K562 (cell line): Measurements from ENCODE around the gene GPATCH11. TPM values are rescaled to one million over a fixed set of nuclear protein-coding genes. Genes with fewer than 3 reads are reported as not detected.

Source experiments
- ATAC-seq: fragments of 200-7000 bp; cut with Tn5 transposase; 3 replicates; pipeline ENCODE4 v1.9.1; 2020; ENCODE audit warnings: moderate library complexity
- BruUV-seq: library from RNA; stranded (reverse); fragments of 400-500 nt; replicated peaks from 2 replicates; lab custom pipeline; 2021; lab: Mats Ljungman, UMichigan
- CTCF ChIA-PET: fragments of 300-600 bp; formaldehyde crosslinking; extraction: SDS; loops from one replicate; lab custom pipeline; 2021; ENCODE audit warnings: low intra/inter-chr PET ratio; lab: Yijun Ruan, JAX
- POLR2A ChIA-PET: fragments of 300-600, 350-650 bp; sonication (Branson Sonifier 250); formaldehyde crosslinking; extraction: SDS; loops from one replicate; lab custom pipeline; 2021; ENCODE audit warnings: antibody characterized with exemption, inconsistent platforms; lab: Yijun Ruan, JAX
- DNase-seq, 4 experiments: peaks; one replicate each; pipeline versions ENCODE4 v3.0.0 to v3.0.0-alpha.2; 2011 to 2018; ENCODE audit warnings: low spot score in 3 of 4, mixed read lengths in 3 of 4; ENCODE audit errors: extremely low read depth in 1 of 4
- FAIRE-seq: peaks from 2 replicates; lab custom pipeline; 2011; peaks lifted over from hg19 to GRCh38; lab: Jason Lieb, UNC
- H2AFZ ChIP-seq: 2 replicates; pipeline ENCODE4 v1.6.0; 2011; ENCODE audit warnings: low read depth, low read length, control low read depth, inconsistent platforms
- H3K27ac ChIP-seq: fragments of 200-600 bp; 3 replicates; pipeline ENCODE4 v1.8.0; 2011; ENCODE audit warnings: low read depth, mild to moderate bottlenecking, control low read depth, inconsistent platforms, low read length, moderate library complexity, mixed read lengths; ENCODE audit errors: extremely low read depth
- H3K27me3 ChIP-seq, 2 experiments: fragments of 300-600 bp in 1 of 2; 2 replicates in 1 of 2; 3 replicates in 1 of 2; pipeline versions ENCODE4 v1.6.0 to v1.8.0; 2011; ENCODE audit warnings: inconsistent platforms in 2 of 2, low read length in 2 of 2, mild to moderate bottlenecking in 1 of 2, mixed read lengths in 1 of 2, moderate library complexity in 1 of 2; ENCODE audit not compliant: control insufficient read depth in 2 of 2, insufficient read depth in 2 of 2
- H3K36me3 ChIP-seq: fragments of 300-600 bp; 3 replicates; pipeline ENCODE4 v1.8.0; 2011; ENCODE audit warnings: mild to moderate bottlenecking, low read length, inconsistent platforms; ENCODE audit not compliant: control insufficient read depth, insufficient read depth
- H3K4me1 ChIP-seq, 2 experiments: fragments of 200-600 bp in 1 of 2; replicated peaks in 1 of 2; 2 replicates in 1 of 2; 3 replicates in 1 of 2; pipeline versions ENCODE4 v1.5.1 to v1.8.0; 2011; ENCODE audit warnings: inconsistent platforms in 2 of 2, low read length in 2 of 2, mild to moderate bottlenecking in 1 of 2, mixed read lengths in 1 of 2, moderate library complexity in 1 of 2; ENCODE audit not compliant: control insufficient read depth in 2 of 2, insufficient read depth in 2 of 2
- H3K4me2 ChIP-seq: 2 replicates; pipeline ENCODE4 v1.6.1; 2011; ENCODE audit warnings: low read length, control low read depth, inconsistent platforms, mixed read lengths; ENCODE audit not compliant: insufficient read depth
- H3K4me3 ChIP-seq: fragments of 200-600 bp; sonication (generic), shearing (Covaris generic); 2 replicates; pipeline ENCODE4 v1.5.1; 2016; ENCODE audit warnings: control low read depth, inconsistent platforms
- H3K79me2 ChIP-seq: fragments of 200-600 bp; 3 replicates; pipeline ENCODE4 v1.8.0; 2011; ENCODE audit warnings: low read length, inconsistent platforms; ENCODE audit not compliant: control insufficient read depth, insufficient read depth
- H3K9ac ChIP-seq, 2 experiments: 2 replicates each; pipeline versions ENCODE4 v1.6.0 to v1.6.1; 2011; ENCODE audit warnings: low read depth in 2 of 2, low read length in 2 of 2, control low read depth in 1 of 2, inconsistent platforms in 1 of 2, mild to moderate bottlenecking in 1 of 2, mixed read lengths in 1 of 2; ENCODE audit not compliant: insufficient read depth in 1 of 2
- H3K9me1 ChIP-seq: one replicate; pipeline ENCODE4 v1.6.0; 2011; ENCODE audit warnings: inconsistent platforms, mild to moderate bottlenecking, low read length, moderate library complexity; ENCODE audit not compliant: control insufficient read depth, insufficient read depth
- H3K9me3 ChIP-seq: replicated peaks from 2 replicates; pipeline ENCODE4 v1.5.1; 2011; ENCODE audit warnings: low read depth, low read length, inconsistent platforms; ENCODE audit not compliant: control insufficient read depth, insufficient read depth
- H4K20me1 ChIP-seq: replicated peaks from 2 replicates; pipeline ENCODE4 v1.6.1; 2011; ENCODE audit warnings: low read length, inconsistent platforms, mixed read lengths; ENCODE audit not compliant: control insufficient read depth, insufficient read depth
- CBFA2T2 ChIP-seq: fragments of 450-650 bp; conservative IDR thresholded peaks from 2 replicates; pipeline ENCODE4 v1.6.1; 2017; ENCODE audit warnings: mild to moderate bottlenecking
- ELF4 ChIP-seq: fragments of 450-650 bp; formaldehyde crosslinking; IDR thresholded peaks from 2 replicates; pipeline ENCODE4 v1.4.0; 2022; ENCODE audit warnings: missing genetic modification characterization
- NELFE ChIP-seq: IDR thresholded peaks from 2 replicates; pipeline ENCODE4 v1.6.1; 2011; ENCODE audit warnings: mild to moderate bottlenecking; ENCODE audit not compliant: insufficient read depth, insufficient read length
- TRIM24 ChIP-seq, 2 experiments: fragments of 450-650 bp; IDR thresholded peaks; 2 replicates each; pipeline ENCODE4 v1.6.1; 2016
- TRIM25 ChIP-seq: fragments of 450-650 bp; IDR thresholded peaks from 2 replicates; pipeline ENCODE4 v1.7.0; 2016; ENCODE audit warnings: borderline replicate concordance
- ZNF740 ChIP-seq, 3 experiments: fragments of 200-800 bp in 1 of 3; sonication (Bioruptor generic) in 1 of 3; sonication (generic) in 1 of 3; formaldehyde crosslinking in 1 of 3; IDR thresholded peaks; 2 replicates each; pipeline versions ENCODE4 v1.6.1 to v1.8.0; 2016 to 2022; ENCODE audit warnings: mild to moderate bottlenecking in 2 of 3, missing compliant biosample characterization in 2 of 3, missing genetic modification characterization in 2 of 3, missing genetic modification reagents in 1 of 3
- WGBS: fragments of 100-300 bp; shearing (Covaris generic); methylation state at CpG from one replicate; pipeline ENCODE4 v1.1.6; 2016; ENCODE audit warnings: low coverage, mixed read lengths; ENCODE audit not compliant: insufficient coverage; ENCODE audit errors: missing lambda C conversion rate; 5-methylcytosine and 5-hydroxymethylcytosine counted together
- in situ Hi-C: fragments of 300-500 bp; cut with MboI; formaldehyde crosslinking; loops from 4 replicates; pipeline ENCODE4 v1.15.0; 2018; ENCODE audit warnings: inconsistent platforms, mixed read lengths
- intact Hi-C: fragments of 100-400 bp; cut with micrococcal nuclease; formaldehyde crosslinking; loops from 2 replicates; pipeline ENCODE4 v1.14.2; 2022
- polyA plus RNA-seq, 8 experiments: library from polyadenylated mRNA; depleted of rRNA in 4 of 8; stranded (reverse) in 5 of 8; unstranded in 3 of 8; fragments of >200 nt; fragmentation: Nextera tagmentation in 2 of 8; fragmentation: Illumina TruSeq in 1 of 8; extraction: Ambion mirVana in 2 of 8; extraction: Trizol in 1 of 8; gene quantifications; 2 replicates each; pipeline versions ENCODE4 v1.2.1 to v1.2.3, GENCODE V29; 2011 to 2014; ENCODE audit warnings: inconsistent platforms in 1 of 8, missing spikeins in 1 of 8
- total RNA-seq, 7 experiments: library from RNA; depleted of rRNA in 6 of 7; stranded (reverse); fragments of >200 nt in 6 of 7; fragmentation: Illumina TruSeq in 2 of 7; extraction: Trizol in 2 of 7; gene quantifications; 2 replicates each; pipeline versions ENCODE4 v1.2.1 to v1.2.3, GENCODE V29; 2011 to 2021; ENCODE audit warnings: low replicate concordance in 1 of 7
- TF ChIP-seq, protein P1 (sequence below): sonication (generic); formaldehyde crosslinking; IDR thresholded peaks from 2 replicates; pipeline ENCODE4 v1.8.1; 2023; ENCODE audit warnings: mild to moderate bottlenecking, missing genetic modification reagents

The GPATCH11 gene
- total and polyA plus RNA-seq, 9 of the 15 experiments (the other 6 are each of a cell fraction or from before 2014, with no cell fraction given) = 7.9 to 23.9 (median 15.2) TPM

DNA sequence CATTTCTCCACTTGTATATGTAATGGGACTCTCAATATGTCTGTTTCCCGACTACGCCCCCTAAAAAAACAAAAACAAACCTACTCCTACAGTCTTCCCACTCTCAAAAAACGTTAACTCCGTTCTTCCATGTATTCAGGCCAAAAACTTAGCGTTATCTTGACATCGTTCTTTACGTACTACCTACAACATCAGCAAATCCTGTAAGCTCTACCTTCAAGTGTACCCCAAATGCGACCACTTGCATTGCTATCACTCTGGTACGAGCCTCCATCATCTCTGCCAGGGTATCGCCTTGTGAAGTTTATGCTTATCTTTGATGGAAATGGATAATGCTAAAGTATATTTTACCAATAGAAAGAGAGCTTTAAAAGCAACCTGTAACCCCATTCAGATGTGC, 479 bp downstream of the GPATCH11 start:
- CTCF ChIA-PET = no interaction called here
- H3K4me1 ChIP-seq = peaks cover 5 to 11% of the 10 kb centered on the region in 2 experiments; a peak in 3 of 5 replicates
- peak overlapping the region; percentile 86 to 100 for H3K9ac ChIP-seq
- H3K9me1 ChIP-seq = no peaks in the 10 kb centered on the region
- in situ Hi-C loops (no loop called here), intact Hi-C loops (no loop called here)
- under 1% methylated on average over 10 of the region's 10 CpGs for WGBS
- H2AFZ ChIP-seq = peak overlapping the region; percentile 100
- no peaks in the 10 kb centered on the region for H4K20me1 ChIP-seq
- H3K27ac ChIP-seq = peak overlapping the region; percentile 82
- peak overlapping the region; percentile 76 for H3K4me3 ChIP-seq
- peak; percentile 40 for FAIRE-seq
- BruUV-seq = TSS peak; percentile 71
- peaks cover 41% of the 10 kb centered on the region for H3K79me2 ChIP-seq
- H3K27me3 ChIP-seq = no peaks in the 10 kb centered on the region
- H3K36me3 ChIP-seq = peaks cover 54% of the 10 kb centered on the region
- ATAC-seq = no peak
- peak overlapping the region; percentile 100 for H3K4me2 ChIP-seq
- POLR2A ChIA-PET = interaction anchor here (1.6 kb wide), 1 partner anchor 53 kb away, joined by 4 read pairs; no protein-coding TSS in a partner anchor
- no peak for DNase-seq
- no peaks in the 10 kb centered on the region for H3K9me3 ChIP-seq
- no peak for TF ChIP-seq ELF4 (CRISPR knock-in tag)
- TF ChIP-seq TRIM24 (IDR thresholded peaks at IDR 0.05) = no peak
- no peak for TF ChIP-seq ZNF740 (CRISPR knock-in tag; IDR thresholded peaks at IDR 0.05)
- no peak for TF ChIP-seq ZNF740 (tag; IDR thresholded peaks at IDR 0.05)
- no peak for TF ChIP-seq NELFE
- no peak for TF ChIP-seq TRIM25
- no peak for TF ChIP-seq CBFA2T2
- TF ChIP-seq, protein P1, sequence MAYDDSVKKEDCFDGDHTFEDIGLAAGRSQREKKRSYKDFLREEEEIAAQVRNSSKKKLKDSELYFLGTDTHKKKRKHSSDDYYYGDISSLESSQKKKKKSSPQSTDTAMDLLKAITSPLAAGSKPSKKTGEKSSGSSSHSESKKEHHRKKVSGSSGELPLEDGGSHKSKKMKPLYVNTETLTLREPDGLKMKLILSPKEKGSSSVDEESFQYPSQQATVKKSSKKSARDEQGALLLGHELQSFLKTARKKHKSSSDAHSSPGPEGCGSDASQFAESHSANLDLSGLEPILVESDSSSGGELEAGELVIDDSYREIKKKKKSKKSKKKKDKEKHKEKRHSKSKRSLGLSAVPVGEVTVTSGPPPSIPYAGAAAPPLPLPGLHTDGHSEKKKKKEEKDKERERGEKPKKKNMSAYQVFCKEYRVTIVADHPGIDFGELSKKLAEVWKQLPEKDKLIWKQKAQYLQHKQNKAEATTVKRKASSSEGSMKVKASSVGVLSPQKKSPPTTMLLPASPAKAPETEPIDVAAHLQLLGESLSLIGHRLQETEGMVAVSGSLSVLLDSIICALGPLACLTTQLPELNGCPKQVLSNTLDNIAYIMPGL = no peak
